Hematopoietic multipotent progenitor cell treated with erythropoietin and hydrocortisone succinate and interleukin-3 and kit ligand, for 6 days (in vitro differentiated cells): ENCODE measurements around the gene PRR3.
A peak's percentile ranks its signal among the peaks of the same experiment; 100 is the strongest.

Source experiments
- DNase-seq: peaks from one replicate; pipeline ENCODE4 v3.0.0-alpha.2; 2015

Gene PRR3

DNA sequence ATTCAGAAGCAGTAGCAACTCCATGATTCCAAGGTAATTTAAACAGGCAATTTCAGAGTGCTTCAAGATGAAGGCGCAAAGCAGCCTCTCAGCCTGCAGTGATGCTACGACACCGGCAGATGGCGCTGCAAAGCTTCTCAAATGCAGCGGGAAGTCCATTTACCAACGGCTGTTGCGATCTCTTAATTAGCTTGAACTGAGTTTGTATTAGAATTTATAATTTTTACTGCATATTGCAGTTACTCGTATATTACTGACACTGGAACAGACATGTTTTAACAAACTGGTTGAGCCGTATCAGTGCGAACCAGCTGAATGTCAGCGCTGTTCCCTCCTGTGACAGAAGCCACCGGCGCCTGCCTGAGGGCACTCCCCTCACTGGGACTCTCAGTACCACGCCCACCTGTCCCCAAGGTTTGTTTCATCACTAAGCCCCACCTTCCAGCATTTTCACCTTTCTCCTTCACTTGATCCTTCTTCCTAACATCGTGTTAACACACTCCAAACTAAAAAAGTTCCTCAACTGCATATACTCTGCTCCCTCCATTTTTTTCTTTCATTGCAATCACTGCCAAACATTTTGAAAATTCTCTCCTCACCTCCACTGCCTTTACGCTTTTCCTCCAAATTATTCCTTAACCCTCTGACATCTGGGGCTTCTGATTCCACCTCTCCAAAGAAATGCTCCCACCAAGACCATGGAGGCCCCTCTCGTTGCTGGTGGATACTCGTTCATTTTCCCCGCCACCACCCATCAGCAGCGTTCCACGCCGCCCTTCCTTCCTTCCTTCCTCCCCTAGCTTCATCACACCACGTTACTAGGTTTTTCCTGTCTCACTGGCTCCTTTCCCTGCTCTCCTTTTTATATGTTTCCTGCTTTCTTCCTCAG is 15.3 kb upstream of the PRR3 start:
- DNase-seq, result peak; percentile 91

DNA sequence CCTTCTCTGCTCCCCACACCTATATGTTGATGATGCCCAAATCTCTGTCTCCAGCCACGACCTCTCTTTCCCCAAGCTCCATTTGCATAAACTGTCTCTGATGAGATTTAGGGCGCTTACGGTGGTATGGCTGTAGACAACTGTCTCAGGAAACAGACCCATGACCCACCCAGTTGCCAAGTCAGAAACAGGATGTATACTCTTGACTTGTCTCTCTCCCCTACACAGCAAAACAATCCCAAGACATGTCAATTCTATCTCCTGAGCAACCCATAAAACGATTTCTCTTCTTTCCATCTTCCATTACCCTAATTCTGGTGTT is 14.7 kb upstream of the PRR3 start:
- no peak for DNase-seq

DNA sequence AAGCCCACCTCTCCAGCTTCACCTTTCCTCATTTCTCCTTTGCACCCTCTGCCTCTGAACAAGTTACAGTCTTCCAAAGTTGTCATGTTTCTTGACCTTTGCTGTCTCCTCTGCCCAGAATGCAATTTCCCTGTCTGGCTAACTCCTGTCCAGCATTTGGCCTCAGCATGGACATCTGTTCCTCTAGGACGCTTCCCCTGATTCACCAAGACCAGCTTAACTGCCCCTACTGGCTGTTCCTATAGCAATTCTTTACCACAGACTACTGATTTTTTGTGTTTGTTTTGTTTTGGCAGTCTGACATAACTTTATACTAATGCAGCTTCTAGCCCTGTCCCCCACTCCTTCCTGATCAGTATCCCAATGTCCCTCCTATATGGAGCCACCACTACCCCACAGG is 14.2 kb upstream of the PRR3 start:
- no peak for DNase-seq

DNA sequence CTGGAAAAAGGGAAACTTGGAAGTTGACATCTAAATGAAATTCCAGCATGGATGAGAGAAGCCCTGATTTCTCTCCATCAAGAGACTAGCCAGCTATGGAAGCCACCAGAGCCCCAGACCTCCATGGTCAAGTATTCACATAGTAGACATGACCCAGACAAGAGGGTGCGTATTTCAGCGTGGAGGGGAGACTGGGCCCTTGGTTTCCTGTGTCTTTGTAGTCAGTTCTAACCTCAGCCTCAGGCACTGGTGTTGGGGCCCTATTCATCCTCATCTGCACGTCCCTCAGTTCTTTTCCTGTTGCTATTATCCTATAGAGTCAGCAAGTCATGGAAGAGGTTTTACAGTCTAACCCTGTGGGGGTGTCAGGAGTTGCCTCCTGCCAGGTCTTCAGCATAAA is 13.3 kb upstream of the PRR3 start:
- no peak for DNase-seq

DNA sequence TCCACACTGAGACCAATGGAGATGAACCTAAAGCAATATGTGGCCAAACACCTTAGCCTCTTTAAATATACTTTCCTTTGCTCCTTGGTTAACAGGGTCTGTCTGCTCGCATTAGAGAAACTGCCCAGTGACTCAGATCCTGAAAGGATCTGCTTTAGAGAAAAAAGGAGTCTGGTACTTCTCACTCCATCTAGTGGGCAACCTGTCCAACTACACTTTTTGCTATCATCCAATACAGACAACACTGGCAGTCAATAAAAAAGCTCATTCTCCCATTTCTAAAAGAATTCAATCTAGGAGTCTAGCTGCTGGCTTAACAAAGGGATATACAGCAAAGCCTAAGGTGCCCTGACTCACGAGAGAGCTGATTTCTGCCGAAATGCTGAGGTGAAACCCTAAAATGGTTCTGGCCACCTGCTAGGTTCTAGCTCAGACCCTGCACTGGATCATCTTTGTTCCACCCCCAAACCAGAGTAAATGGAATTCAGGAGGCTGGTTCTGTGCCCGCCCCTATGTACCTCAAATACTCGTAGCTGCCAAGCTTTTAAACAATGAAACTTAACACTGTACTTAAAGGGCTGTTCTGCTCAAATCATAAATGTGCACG is 12.3 kb upstream of the PRR3 start:
- peak; percentile 85 for DNase-seq

DNA sequence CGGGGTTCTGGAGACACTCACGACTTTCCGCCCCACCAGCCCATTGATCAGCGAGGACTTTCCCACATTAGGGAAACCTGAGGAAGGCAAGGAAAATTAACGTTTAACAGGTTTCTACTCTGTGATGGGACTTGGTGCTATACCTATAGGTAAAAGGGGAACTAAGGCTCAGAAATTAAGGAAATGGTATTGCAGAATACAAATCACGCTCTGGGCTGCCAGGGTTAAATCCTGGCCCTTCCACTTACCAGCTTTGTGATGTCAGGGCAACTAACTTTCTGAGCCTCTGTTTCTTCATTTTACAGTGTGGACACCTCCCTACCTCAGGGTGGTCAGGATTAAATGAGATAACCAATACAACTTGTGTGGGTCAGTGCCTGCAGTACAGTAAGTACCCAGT is 9.6 kb upstream of the PRR3 start:
- no peak for DNase-seq

DNA sequence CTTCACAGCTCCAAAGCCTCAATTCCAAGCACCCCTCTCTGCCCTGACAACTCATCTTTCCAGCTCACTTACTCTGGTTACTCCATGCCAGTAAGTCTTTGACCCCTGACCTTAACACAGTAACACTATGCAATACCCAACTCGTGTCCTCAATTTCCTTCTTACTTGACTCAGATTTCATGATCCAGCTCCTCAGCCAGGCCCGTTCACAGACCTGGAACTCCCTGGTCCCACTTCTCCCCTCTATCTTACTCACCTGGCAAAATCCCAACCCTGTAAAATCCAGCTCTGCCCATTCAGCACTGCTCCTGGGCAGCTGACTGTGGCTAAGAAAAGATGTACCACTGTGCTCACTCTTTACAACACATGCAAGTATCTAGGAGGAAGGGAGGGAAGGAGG is 8.7 kb upstream of the PRR3 start:
- no peak for DNase-seq

DNA sequence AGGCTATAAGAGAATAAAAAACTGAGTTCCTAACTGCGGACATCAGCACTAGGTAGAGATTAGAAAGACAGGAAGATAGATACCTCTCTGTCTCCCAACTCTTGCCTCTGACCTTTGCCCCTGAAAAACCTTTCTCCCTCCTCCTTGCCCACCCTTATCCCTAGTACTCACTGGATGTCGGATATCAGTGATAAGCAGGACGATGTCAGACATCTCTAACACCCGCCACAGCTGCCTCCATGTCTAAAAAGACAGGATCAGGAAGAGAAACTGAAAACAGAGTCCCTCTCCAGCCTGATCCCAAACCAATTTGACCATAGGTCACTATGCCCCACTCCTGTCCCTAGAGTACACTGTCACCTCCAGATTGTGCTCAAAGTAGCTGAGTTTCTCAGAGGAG is 2.7 kb upstream of the PRR3 start:
- DNase-seq, result no peak

DNA sequence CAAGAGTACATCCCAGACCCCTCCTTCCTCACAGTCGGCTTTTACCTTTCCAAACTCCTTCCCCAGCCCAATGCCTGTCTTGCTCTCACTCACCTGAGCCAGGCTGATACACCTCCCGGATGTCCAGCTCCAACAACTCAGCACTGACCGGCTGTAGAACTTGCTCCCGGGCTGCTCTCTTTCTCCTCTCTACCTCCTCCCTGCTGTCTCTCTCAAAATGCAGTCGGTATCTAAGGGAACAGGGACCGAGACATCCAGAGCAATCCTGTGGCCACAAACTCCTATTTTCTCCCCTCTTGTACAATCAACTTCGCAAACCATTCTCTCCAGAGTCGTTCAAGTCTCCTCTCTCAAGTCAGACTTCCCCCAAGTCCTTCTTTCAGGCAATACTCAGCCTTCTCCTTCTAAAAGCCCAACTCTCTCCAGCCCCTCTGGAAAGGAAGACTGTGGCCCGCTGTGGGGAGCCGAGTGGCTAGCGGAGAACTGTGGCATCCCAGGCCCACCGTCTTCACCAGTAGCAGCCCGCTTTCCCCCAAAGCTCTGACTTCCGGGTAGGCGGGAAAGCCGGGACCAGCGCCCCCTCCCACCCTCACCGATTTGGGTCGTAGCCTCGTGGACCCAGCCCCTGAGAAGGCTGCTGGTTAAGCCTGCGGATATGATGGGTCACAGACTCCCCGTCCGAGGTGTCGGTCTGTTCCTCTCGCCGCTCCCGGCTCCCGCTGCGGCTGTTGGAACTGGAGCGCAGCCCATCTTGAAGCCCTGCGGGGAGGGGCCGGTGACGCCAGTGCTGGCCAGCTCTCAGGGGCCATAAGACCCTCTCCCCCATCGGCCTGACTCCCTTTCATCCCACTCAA is 1.9 kb upstream of the PRR3 start:
- DNase-seq, result peak; percentile 48

DNA sequence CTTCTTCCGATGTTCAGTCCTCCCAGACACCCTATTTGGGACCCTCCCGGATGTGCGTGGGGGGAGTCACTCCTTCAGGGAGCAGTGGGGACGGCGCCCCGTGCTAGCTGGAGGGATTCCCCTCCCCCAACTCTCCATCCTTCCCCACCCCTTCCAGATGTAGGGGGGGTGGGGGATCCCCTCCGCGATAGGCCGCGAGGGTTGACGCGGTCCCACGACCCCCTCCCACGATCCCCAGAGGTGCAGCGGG is 1.4 kb upstream of the PRR3 start:
- no peak for DNase-seq

DNA sequence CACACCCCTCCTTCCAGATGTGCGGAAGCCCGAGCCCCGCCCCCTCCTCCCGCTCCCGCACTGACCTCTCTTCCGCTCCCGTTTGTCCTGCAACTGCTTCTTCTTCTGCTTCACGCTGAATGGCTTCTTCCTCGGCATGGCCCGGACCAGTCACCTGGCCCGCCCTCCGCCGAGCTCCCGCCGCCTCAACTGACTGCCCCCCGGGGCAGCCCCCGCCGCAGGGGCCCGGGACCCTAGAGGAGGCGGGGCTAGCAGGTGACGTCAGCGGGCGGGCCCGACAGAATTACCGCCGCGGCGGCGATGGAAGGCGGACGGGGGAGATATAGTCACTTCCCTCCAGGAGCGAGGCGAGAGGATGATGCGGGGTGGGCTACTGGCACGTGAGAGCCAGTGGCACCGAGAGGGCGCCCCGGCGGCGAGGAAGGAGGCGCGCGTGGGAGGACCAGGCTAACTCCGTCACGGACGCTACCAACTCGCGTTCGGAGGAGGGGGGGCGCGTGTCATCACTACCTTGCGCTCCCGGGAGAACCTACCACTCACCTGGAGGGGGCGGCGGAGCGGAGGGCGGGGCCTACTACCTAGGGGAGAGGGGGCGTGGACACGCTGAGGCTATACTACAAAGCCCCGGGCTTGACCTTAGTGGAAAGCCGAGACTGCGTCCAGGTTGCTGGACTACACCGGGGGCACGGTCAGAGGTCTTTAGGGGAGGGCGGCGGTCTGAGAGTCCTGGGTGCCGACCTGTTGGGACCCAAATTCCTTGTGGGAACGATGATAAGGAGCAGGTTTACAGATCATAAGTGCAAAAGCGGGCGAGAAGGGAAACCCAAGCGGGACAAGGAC is 809 bp upstream of the PRR3 start, which contains the start of gene GNL1:
Gene GNL1, minus strand, starts transcription at position 424 of the 840 bp plus-strand sequence. Its CDS starts 286 bp downstream, at position 138.
- DNase-seq, result peak; percentile 94

DNA sequence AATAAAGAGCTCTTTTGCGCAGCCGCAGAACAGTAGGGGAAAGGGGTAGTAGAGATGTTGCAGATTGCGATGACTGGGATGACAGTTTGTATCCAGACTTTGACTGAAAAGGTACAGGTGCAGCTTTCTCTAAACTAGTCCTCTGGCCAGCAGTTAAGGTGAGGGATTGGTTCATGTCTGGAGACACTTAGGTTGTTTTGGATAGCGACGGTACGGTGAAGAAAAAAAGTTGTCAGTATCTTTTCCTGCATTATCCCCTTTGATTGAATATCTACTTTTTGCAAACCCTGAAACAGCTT is 537 bp downstream of the PRR3 start:
- DNase-seq, result no peak

DNA sequence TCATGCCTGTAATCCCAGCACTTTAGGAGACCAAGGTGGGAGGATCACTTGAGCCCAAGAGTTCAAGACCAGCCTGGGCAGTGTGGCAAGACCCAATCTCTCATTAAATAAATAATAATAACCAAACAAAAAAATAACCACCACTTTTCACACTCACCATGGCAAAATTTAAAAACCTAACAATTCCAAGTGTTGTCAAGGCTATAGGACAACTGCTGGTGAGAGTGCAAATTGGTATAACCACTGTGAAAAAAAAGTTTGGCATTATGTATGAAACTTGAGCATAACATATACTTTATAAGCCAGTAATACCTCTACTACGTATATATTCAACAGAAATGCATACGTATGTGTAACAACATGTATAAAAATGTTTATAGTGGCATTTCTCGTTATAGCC is 3.8 kb downstream of the PRR3 start:
- DNase-seq, result no peak

DNA sequence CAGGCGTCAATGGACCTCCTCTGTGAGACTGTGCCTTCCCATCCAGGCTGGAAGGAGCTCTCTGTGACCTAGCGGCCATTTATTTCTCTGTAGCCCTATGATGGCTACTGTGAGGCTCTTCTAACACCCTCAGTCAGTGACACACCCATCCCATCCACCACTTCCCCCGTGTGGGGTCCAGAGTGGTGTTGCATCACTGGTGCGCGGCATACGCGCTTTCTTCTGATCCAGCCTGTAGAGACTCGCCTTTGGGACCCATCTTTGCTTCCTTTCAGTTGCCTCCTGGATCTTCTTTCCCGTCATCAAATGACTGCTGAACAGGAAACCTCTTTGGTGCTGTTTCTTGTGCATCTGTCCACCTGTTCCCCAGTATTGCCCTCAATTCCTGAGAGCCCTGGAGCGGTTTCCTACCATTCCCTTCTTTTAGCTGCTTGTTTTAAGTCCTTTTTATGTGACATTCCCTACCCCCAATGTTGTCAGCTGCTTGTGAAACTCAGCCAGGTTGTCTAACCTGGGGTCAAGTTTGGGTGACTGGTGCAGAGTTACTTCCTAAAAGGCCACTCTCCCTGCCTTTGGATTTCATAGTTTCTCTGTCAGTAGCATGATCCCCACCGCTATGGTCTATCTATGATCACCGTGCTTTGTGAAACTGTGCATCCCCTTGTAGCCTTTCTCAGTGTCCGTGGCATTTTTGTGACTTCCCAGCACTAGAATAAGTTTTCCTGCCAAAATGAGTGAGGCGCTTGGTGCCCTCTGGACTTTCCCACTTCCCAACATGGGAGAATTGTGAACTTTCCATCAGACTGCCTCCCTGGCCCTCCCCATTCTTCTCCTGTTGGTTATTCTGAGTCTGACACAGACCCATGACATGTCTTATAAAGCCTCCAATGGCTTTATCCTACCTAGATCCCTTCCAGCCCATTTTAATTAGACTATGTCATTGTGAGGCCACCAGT is 5.7 kb downstream of the PRR3 start:
- no peak for DNase-seq

DNA sequence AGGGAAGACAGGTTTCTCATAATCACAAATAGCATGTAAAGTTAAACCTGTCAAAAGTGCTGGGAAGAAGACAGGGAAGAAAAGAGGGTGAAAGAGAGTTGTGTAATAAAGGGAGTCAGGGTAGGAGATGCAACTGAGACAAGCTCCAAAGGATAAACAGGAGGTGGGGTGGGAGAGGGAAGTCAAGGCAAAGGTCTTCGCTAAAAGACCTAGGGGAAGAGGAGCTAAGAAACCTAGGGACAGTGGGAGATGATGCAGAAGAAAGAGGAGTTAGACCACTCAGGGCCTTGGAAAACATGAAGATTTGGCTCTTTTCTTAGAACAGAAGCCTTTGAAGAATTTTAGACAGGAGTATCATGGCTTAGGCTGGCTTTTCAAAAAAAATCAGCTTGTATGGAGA is 7.0 kb downstream of the PRR3 start:
- no peak for DNase-seq

DNA sequence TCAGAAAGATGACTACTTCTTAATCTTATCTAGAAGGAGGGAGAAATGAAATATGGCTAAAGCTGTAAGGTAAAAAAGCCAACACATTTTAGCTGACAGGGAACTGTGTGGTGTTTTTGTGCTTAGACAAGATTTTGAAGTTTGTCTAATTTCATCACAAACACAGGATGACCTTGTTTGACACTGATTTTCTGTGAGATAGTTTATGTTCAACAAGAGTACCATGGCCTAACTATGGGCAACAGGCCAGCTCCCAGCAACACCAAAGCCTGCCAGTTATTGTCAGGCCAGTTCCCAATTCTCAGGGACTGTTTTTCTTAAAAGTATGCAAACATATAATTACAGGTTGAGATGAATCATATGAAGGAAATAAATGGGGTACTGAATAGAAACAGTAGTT is 8.7 kb downstream of the PRR3 start:
- no peak for DNase-seq

DNA sequence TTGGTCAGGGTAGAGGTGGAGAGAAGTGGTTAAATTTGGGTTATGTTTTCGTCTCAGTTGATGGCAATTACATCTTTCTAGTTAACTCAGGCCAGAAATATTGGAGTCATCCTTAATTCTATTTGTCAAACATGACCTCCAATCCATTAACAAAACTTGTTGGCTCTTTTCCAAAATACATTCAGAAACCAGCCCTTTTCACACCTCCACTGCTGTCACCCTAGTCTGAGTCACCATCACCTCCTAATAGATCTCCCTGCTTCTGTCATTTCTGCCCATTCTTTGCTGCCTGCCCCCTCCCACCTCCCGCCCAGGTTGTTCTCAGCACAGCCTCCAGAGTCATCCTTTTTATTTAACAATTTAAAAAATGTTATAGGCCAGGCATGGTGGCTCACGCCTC is 11.2 kb downstream of the PRR3 start:
- DNase-seq, result no peak

DNA sequence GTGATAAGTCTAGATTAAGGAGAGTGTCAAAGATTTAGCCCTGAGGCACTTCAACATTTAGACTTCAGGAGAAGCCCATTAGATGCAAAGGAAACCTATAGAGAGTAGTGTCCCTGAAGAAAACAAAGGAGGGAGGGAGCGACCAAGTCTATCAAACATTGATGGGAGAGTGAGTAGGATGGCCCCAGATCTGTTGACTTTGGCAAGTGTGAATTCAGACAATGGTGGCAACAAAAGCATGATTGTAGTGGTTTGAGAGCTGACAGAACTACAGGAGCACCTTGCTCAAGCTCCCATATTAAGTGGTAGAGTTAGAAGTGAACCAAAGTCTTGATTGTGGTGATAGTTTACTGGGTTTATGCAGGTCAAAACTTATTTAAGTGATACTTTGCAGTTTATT is 13.2 kb downstream of the PRR3 start:
- DNase-seq, result no peak

DNA sequence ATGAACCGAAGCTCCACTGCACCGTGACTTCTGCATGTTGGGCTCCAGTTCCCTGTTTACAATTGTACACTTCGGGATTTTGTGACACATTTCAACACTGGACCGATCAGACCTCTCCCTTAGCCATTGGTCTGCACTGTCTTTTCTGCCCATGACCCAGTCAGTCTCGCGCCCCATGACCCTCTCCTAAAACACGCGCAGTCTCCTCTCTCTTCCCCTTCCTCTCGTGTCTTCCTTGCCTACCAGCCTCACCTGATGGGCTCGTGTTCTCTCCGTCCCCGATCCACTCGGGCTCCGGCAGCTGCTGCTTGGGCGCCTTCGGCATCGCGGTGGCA is 13.6 kb downstream of the PRR3 start:
- DNase-seq, result no peak

DNA sequence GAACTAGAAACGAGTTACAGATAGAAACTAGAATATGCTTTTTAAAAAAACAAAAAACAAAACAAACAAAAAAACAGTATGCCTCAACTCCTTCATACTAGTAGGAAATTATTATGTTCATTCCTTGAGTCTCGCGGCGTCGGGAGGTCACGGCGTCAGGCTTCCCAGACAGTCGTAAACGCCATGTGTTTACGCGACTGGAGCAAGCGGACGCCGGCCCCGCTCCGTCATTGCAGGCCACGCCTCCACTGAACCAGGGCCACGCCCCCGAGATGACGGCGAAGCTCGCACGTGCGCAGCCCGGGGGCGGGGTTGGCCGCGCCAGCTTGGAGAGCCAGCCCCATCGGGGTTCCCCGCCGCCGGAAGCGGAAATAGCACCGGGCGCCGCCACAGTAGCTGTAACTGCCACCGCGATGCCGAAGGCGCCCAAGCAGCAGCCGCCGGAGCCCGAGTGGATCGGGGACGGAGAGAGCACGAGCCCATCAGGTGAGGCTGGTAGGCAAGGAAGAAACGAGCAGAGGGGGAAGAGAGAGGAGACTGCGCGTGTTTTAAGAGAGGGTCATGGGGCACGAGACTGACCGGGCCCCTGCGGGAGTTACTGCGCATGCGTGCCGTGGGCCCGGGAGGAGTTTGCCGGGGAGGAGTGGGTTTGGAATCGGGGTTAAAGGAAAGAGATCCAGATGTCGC is 14.1 kb downstream of the PRR3 start, which contains the start of gene ABCF1:
Gene ABCF1, plus strand, starts transcription at position 368 of the 687 bp plus-strand sequence. Its CDS starts 46 bp downstream, at position 414.
- peak; percentile 97 for DNase-seq

DNA sequence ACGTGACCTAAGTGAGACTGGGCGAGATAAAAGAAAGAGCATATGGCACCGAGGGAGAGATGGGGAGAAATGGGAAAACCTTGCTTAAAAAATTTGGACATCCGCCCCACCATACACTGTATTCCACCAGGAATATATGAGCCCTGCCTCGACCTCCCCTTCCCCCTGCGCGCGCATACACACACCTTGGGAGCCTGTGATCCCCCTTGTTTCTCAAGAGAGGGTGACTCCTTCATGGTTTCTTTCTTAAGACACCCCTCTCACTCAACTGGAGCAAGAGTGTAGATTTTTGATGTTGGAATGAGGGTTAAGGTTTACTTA is 14.6 kb downstream of the PRR3 start:
- DNase-seq, result no peak

DNA sequence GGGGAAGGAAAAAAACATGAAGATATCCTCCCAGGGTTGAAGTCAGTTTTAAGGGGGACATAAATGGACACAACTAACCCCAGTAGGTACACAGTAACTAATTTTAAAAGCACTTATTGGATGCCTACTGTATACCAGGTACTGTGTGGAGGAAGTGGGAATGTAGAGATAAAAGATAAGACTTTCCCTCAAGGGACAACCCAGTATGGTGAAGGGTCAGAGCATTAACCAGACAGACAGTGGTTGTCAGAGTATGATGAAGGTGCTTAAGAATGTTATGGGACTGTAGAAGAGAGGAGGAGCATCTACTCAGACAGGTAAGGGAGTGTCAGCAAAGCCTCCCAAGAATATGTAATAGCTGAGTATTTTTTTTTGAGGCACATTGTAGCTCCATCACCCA is 15.1 kb downstream of the PRR3 start:
- DNase-seq, result no peak
